HUES64 (cell line): ENCODE results near the gene MICAL3.

Experiments used
- H3K27ac ChIP-seq: 2 replicates; pipeline ENCODE4 v1.7.0; 2013; ENCODE audit warnings: low read depth, low read length, inconsistent platforms
- H3K27me3 ChIP-seq: 2 replicates; pipeline ENCODE4 v1.6.1; 2013; ENCODE audit warnings: mild to moderate bottlenecking, low read length; ENCODE audit not compliant: insufficient read depth
- H3K36me3 ChIP-seq: 2 replicates; pipeline ENCODE4 v1.6.1; 2013; ENCODE audit warnings: mild to moderate bottlenecking, low read length; ENCODE audit not compliant: insufficient read depth
- H3K4me1 ChIP-seq: 2 replicates; pipeline ENCODE4 v1.6.1; 2013; ENCODE audit warnings: mild to moderate bottlenecking, low read length, moderate library complexity; ENCODE audit not compliant: insufficient read depth
- H3K4me3 ChIP-seq: 2 replicates; pipeline ENCODE4 v1.5.1; 2013; ENCODE audit warnings: mild to moderate bottlenecking, low read length, moderate library complexity
- H3K9ac ChIP-seq: 2 replicates; pipeline ENCODE4 v1.6.1; 2013; ENCODE audit warnings: mild to moderate bottlenecking, low read depth, low read length
- H3K9me3 ChIP-seq: 2 replicates; pipeline ENCODE4 v1.6.1; 2013; ENCODE audit warnings: low read depth, low read length; ENCODE audit not compliant: insufficient read depth
- WGBS: fragments of 150-250, 120-280 bp; methylation state at CpG from one replicate; pipeline ENCODE4 v1.1.7; 2013; ENCODE audit warnings: missing lambda C conversion rate; 5-methylcytosine and 5-hydroxymethylcytosine counted together

Gene MICAL3

GRCh38 chr22:17869285-17870096, 154.9 kb downstream of the MICAL3 start:
- Histone ChIP-seq H3K4me1 (no peaks in the 10 kb centered on the region), H3K4me3 (no peak overlapping the region), H3K27ac (no peak overlapping the region), H3K9ac (no peak overlapping the region), H3K27me3 (peaks cover 19% of the 10 kb centered on the region; the same call in 1 of the 2 replicates), H3K36me3 (peaks cover 50% of the 10 kb centered on the region), H3K9me3 (no peaks in the 10 kb centered on the region)
- WGBS: 95% methylated on average over 9 of the region's 9 CpGs

DNA sequence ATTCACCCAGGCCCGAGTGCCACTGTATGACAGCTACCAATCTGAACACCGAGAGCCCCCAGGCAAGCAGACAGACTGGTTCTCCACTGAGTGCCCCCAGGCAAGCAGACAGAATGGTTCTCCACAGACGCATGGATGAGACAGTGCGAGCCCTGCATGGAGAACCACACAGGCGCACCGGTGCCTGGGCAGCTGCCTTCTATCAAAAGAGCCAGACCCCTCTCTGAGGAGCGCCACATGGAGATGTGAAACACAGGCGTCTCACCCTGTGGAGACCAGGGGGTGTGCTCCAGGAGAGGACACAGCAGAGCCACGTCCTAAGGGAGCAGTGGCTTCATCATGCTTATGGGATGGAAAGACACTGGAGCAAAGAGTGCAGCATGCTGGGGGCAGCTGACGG, 155.6 kb downstream of the MICAL3 start:
- Histone ChIP-seq H3K4me3 (no peak overlapping the region), H3K36me3 (peaks cover 58% of the 10 kb centered on the region), H3K27me3 (peaks cover 12% of the 10 kb centered on the region; the same call in 1 of the 2 replicates), H3K9me3 (no peaks in the 10 kb centered on the region), H3K9ac (no peak overlapping the region), H3K4me1 (no peaks in the 10 kb centered on the region), H3K27ac (no peak overlapping the region)
- WGBS: 93% methylated on average over 10 of the region's 10 CpGs

GRCh38 chr22:17867160-17867785, 157.1 kb downstream of the MICAL3 start:
- no peak overlapping the region for H3K9ac ChIP-seq
- H3K27me3 ChIP-seq: peaks cover 2% of the 10 kb centered on the region; the same call in 1 of the 2 replicates
- H3K36me3 ChIP-seq: peaks cover 56% of the 10 kb centered on the region
- WGBS: 92% methylated on average over 9 of the region's 9 CpGs
- no peaks in the 10 kb centered on the region for H3K9me3 ChIP-seq
- no peaks in the 10 kb centered on the region for H3K4me1 ChIP-seq
- no peak overlapping the region for H3K27ac ChIP-seq
- H3K4me3 ChIP-seq: no peak overlapping the region

DNA sequence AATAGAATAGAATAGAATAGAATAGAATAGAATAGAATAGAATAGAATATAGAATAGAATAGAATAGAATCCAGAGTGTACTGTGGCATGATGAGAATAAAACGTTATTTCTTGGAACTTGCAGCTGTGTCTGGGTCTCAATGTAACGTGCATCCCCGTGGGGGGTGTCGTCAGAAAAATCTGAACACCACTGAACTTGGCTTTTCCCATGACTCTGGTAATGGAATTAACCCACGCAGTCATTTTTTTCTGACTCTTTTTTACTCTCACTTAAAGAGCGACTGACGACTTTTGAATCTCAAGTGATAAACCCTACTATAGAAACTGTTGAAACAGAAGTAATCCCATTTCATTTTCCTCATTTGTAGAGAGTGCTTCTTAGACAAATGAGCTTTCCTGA, 157.7 kb downstream of the MICAL3 start:
- 95% methylated on average over 7 of the region's 7 CpGs for WGBS

GRCh38 chr22:17866127-17866526, 158.2 kb downstream of the MICAL3 start:
- Histone ChIP-seq H3K9ac (no peak overlapping the region), H3K4me1 (no peaks in the 10 kb centered on the region), H3K36me3 (peaks cover 44% of the 10 kb centered on the region), H3K27ac (no peak overlapping the region), H3K4me3 (no peak overlapping the region), H3K9me3 (no peaks in the 10 kb centered on the region), H3K27me3 (no peaks in the 10 kb centered on the region)
- 100% methylated on average over 5 of the region's 5 CpGs for WGBS

More for the DNA sequence above, 157.7 kb downstream of the MICAL3 start:
- Histone ChIP-seq H3K27me3 (no peaks in the 10 kb centered on the region; the same call in 1 of the 2 replicates), H3K9ac (no peak overlapping the region), H3K9me3 (no peaks in the 10 kb centered on the region), H3K36me3 (peaks cover 49% of the 10 kb centered on the region), H3K4me3 (no peak overlapping the region), H3K27ac (no peak overlapping the region), H3K4me1 (no peaks in the 10 kb centered on the region)

DNA sequence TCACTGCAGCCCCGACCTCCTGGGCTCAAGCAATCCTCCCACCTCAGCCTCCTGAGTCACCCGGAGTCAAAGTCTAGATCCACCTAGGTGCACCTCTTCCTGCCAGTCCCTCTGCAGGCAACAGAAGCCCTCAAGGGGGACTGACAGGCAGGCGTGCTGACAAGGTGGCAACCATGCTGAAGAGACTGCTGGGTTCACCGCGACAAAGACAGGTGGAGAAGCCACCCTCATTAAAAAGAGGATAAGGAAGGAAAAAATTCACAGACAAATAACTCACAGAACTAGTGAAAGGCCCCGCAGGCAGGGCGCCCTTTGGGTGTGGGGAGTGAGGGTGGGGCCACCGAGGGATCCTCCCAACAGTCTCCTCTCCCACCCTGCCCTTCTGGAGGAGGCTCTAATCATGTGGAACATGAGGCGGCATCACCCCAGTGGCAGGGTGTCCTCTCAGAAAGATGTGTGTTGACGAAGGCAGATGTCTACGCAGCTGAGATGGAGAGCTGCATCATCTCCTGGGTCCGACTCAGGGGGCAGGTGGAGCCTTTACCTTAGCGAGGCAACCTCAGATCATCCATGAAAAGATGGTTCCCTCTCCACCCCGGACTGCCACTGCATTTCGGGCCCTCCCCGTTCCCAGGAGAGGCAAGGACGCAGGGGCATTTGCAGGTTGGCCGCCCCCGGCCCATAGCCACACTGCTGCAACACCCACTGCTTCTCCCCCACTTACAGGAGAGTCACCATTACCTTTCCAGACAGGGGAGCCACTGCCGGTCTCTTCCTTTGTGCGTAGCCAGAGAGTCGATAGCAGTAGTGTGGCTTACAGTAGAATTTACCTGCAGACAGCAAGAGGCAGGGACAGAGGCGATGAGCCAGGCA, 158.9 kb downstream of the MICAL3 start:
- H3K4me1 ChIP-seq: no peaks in the 10 kb centered on the region
- H3K27me3 ChIP-seq: no peaks in the 10 kb centered on the region
- WGBS: 96% methylated on average over 22 of the region's 23 CpGs
- no peak overlapping the region for H3K9ac ChIP-seq
- H3K4me3 ChIP-seq: no peak overlapping the region
- H3K36me3 ChIP-seq: peaks cover 38% of the 10 kb centered on the region
- H3K27ac ChIP-seq: no peak overlapping the region
- H3K9me3 ChIP-seq: no peaks in the 10 kb centered on the region

GRCh38 chr22:17864398-17865182, 159.8 kb downstream of the MICAL3 start:
- Histone ChIP-seq H3K9me3 (no peaks in the 10 kb centered on the region), H3K27ac (no peak overlapping the region), H3K4me3 (no peak overlapping the region), H3K4me1 (no peaks in the 10 kb centered on the region), H3K9ac (no peak overlapping the region), H3K27me3 (no peaks in the 10 kb centered on the region), H3K36me3 (peaks cover 30% of the 10 kb centered on the region)
- 95% methylated on average over 26 of the region's 27 CpGs for WGBS

DNA sequence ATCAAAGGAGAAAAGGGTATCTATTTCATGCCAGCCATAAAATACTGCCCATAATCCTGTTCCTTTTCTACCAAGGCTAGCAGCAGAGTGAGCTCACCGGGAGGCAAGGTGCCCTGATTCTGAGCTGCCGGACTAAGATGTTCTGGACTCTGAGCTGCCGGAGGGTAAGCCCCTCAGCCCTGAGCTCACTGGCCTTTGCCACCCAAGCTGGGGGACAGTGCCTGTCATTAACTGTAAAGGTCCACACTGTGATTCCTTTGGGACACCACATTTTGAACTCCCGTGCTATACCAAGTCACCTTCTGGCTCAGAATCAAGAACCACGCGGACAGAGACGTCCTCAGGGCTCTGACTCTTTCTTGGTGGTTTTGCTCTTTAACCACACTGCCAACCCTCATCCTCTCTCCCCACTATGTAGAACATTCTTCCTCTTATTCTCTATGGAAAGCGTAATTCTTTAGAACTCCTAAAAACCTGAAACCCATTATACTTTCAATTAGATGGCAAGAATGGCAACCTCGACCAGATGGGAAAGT, 161.6 kb downstream of the MICAL3 start:
- H3K27me3 ChIP-seq: no peaks in the 10 kb centered on the region
- no peaks in the 10 kb centered on the region for H3K4me1 ChIP-seq
- no peak overlapping the region for H3K9ac ChIP-seq
- WGBS: 95% methylated on average over 9 of the region's 9 CpGs
- no peak overlapping the region for H3K4me3 ChIP-seq
- H3K27ac ChIP-seq: no peak overlapping the region
- H3K36me3 ChIP-seq: peaks cover 21% of the 10 kb centered on the region
- H3K9me3 ChIP-seq: no peaks in the 10 kb centered on the region

GRCh38 chr22:17861909-17862308, 162.5 kb downstream of the MICAL3 start:
- H3K36me3 ChIP-seq: peaks cover 21% of the 10 kb centered on the region

DNA sequence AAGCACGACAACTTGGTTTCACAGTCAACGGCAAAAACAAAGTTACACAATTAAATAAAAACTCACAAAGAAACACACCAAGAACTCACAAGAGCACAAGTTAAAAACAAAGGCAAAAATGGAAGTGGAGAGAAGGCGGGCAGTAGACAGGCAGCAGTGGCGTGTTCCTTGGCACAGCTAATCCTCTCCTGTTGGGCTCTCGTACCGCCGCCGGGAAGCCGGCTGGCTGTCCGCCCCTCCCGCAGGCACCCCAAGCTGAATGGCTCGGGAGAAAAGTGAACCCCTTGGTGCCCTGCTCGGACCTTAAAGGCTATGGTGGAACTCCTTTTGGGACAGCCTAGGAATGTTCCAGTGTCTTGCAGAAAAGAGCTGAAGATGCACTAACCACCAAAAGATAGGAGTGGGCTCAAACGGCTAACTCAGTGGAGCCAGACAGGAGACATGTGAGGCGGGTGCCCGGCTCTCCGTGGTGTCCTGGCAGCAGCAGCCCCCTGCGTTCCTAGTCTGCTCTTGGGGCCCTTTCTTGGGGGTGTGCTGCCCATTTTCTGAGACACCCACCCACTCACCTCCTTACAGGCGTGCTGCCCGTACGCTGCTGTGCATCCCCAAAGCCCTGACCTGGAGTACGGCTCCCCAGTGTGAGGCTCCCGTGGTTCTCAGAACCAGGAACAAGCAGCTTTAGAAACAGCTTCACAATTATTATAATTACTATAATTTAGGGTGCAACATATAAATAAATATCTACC, 164.0 kb downstream of the MICAL3 start:
- peaks cover 16% of the 10 kb centered on the region for H3K36me3 ChIP-seq

More at GRCh38 chr22:17861909-17862308, 162.5 kb downstream of the MICAL3 start:
- H3K4me1 ChIP-seq: no peaks in the 10 kb centered on the region
- 94% methylated on average over 5 of the region's 5 CpGs for WGBS
- H3K4me3 ChIP-seq: no peak overlapping the region
- no peak overlapping the region for H3K9ac ChIP-seq
- no peaks in the 10 kb centered on the region for H3K9me3 ChIP-seq
- no peaks in the 10 kb centered on the region for H3K27me3 ChIP-seq
- H3K27ac ChIP-seq: no peak overlapping the region

More for the DNA sequence above, 164.0 kb downstream of the MICAL3 start:
- Histone ChIP-seq H3K27ac (no peak overlapping the region), H3K4me3 (no peak overlapping the region), H3K27me3 (no peaks in the 10 kb centered on the region), H3K9me3 (no peaks in the 10 kb centered on the region), H3K9ac (no peak overlapping the region), H3K4me1 (no peaks in the 10 kb centered on the region)
- WGBS: 94% methylated on average over 23 of the region's 23 CpGs
